ENCODE measurements around the gene MAJIN.

MAJIN gene

DNA sequence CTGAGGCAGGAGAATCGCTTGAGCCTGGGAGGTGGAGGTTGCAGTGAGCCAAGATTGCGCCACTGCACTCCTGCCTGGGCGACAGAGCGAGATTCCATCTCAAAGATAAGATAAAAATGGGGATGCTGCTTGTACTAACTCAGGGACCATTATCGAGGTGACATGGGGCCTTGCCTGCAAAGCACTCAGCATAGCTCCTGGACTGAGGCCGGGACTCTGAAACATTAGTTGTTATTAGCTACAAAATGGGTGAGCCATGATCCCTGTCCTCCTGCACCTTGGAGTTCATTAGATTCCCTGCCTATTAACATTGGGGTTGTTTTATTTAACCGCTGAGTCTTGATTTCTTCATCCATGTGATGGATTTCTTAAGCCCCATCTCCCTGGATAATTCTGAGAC lies 42.3 kb downstream of the MAJIN start:
- DNase-seq, result no peak

DNA sequence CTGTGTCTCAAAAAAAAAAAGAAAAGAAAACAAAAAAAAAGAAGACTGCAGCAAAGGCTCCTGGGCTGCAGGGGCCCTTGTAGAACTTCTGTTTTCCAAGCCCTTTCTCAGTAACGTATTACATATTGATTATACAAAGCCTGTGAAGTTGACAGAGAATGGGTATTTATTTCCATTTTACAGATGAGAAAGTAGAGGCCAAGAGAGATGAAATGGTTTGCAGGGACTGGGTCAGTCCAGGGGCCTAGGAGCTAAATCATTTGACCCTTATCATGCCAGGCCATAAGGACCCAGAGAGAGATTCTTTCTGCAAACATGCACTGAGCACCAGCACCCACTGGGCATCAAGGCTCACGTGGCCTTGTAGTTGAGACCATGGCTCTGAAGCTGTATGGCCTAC lies 43.0 kb downstream of the MAJIN start:
- DNase-seq, result no peak

DNA sequence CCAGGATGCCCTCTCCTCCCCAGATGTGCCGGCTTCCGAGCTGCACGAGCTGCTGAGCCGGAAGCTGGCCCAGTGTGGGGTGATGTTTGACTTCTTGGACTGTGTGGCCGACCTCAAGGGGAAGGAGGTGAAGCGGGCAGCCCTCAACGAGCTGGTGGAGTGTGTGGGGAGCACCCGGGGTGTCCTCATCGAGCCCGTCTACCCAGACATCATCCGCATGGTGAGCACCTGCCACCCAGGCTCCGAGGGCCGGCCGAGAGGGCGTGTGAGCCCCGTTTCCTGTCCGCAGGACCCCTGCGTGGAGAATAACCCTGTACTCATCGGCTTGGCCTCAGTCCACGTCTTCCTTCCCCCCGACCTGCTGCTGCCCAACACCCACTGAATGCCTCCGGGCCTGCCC lies 45.2 kb downstream of the MAJIN start:
- no peak for DNase-seq

DNA sequence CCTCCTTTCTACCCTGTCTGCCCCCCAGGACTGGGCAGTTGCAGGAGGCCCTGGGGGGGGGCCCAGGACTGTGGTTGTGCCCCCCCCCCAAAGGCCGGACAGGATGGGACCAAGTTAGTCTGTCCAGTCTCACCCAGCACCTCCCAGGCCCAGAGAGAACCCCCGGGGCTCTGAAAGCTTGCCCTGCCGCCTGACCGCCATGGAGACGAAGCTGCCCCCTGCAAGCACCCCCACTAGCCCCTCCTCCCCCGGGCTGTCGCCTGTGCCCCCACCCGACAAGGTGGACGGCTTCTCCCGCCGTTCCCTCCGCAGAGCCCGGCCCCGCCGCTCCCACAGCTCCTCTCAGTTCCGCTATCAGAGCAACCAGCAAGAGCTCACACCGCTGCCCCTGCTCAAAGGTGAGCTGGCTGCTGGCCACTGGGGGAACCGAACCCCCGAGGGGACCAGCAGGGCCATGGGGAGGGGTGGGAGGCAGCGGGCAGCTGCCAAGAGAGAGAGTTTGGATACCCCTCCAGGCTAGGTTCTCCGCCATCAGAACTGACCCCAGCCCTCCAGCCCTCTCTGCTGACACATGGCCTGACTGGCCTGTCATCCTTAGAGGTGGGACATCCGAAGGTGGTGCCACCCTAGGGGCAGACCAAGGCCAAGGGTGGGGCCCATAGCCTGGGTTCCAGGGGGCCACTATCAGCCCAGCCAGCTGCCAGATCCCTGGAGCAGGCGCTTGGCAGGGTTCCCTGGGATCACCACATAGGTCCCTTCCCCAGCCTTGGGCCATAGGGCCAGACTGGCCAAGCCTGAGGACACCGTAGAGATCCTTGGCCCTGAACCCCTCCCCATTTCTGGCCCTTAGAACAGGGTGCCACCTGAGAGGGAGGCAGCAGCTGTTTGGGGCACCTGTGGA lies 46.1 kb downstream of the MAJIN start:
- DNase-seq, result no peak

DNA sequence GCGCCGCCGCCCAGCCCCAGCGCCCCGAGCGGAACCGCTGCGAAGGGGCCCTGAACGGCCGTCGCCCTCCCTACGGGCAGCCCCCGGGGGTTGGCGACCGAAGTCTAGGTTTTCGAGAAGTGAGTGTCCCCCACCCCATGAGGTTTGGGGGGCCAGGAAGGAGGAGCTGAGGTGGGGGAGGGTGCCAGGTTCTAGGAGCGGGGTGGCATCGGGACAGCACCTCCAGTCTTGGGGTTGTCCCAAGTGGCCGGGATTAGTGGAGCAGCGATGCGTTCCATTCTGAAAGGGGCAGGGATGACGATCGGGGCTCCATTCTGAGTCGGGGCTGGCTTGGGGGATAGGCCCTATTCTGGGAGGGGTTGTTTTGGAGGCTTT lies 47.0 kb downstream of the MAJIN start:
- no peak for DNase-seq

DNA sequence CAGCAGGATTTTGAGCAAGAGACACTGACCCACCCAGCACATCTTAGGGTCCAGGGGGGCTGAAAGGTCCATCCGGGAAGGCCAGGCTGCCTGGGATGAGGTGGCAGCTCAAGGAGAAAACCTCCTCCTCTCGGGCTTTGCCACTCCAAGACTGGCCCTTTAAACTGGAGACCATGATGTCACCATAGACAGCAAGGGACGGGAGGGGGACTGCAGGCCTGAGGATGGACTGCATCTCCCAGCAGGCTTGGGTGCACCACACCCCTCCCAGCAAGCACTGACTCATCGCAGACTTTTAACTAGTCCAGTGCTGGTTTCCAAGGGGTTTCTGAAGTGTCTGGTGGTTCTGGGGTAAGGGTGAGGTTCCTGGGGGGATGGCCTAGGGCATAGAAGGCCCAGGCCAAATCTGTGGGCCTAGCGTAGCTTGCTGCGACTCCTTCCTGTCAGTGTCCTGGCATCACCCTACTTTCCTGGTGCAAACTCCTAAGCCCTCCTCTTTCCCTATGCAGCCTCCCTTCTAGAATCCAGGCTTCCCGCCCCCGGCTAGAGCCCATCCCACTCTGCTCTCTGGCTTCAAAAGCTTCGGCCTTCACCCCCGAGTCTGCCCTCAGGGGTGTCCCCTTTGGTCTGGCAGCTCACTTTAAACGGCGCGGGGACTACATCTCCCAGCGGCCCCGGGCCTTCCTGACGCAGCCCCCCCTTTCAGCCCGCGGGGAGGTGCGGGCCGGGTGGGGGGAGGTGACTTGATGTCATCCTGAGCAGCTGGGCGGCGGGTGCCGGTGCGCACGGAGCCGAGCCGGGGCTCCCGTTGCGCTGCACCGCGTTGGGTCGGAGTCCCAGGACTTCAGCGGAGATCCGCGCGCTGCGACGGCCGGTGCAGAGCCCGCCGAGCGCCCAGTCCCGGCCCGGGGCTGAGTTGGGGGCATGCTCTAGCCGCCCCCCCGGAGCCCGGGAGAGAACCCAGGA lies 47.7 kb downstream of the MAJIN start, which contains the start of gene PPP2R5B:
PPP2R5B (plus strand) TSS at position 746 of the 966 bp plus-strand sequence. CDS start 1,046 bp downstream, outside the sequence.
- peak; percentile 90 for DNase-seq

DNA sequence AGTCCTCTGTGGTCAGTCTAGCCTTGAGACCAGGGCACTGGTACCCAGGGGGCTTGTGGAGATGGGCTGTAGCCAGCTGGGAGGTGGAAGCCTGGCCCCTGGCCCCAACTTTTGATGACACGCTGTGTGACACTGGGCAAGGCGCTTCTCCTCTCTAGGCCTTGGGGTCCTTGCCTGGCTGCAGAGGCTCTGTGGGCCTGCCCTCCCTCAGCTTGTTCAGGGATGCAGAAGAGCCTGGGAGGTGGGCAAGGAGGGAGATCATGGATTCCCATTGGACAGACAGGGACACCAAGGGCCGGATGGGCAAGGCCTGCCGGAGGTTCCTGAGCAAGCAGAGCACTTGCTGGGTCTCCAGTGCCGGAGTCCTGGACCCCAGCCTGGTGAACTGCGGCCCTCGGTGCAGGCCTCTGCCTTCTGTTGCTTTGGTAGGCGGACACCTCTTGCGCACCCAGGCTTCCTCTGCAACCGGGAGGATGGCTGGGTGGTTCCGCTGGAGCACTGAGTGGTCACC lies 48.7 kb downstream of the MAJIN start:
- no peak for DNase-seq

DNA sequence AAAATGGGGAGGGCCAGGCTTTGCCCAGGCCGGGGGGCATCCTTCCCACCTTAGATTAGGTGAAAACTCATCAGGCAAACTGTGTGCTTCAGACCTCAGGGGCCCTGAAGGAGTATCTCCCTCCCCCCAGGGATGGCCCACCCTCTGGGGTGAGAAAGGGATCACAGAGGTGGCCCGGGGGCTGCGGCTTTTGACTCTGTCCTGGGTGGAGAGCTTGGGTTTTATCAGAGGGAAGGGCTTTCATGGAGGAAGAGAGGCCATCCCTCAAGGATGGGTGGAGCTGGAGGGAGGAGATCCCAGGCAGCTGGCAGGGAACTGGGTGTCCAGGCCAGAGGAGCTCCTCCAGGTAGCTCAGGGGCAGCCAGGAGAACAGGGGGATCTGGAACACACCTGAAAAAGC lies 50.5 kb downstream of the MAJIN start:
- no peak for DNase-seq

DNA sequence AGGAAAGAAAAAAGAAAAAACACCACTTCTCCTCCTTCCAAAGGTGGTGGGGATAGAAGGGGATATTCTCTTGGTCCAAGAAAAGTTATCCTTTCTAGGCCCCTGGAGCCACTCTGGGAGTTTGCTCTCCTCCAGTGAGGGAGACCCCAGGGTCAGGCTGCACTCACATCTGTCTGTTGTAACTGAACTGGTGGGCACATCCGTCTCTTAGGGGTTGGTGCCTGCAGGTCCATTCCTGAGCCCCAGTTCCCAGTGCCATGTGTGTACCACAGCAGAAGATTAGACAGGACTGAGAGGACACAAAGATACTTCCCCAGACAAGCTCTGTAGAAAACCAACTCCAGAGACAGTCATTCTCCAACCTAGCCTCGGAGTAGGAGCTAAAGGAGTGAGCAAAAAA lies 51.8 kb downstream of the MAJIN start:
- DNase-seq, result no peak

DNA sequence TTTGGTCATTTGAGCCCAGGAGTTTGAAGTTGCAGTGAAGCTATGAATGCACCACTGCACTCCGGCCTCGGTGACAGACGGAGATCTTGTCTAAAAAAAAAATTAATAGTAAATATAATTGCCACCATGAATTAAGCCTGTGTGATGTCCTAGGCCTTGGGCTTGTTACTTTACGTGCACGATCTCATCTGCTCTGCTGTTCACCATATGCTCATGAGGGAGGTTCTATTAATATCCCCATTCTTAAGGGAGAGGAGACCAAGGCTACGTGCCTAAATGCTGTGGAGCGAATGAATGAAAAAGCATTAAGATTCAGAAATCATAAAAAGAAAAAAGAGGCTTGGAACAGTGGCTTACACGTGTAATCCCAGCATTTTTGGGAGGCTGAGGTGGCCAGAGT lies 52.3 kb downstream of the MAJIN start:
- DNase-seq, result no peak

DNA sequence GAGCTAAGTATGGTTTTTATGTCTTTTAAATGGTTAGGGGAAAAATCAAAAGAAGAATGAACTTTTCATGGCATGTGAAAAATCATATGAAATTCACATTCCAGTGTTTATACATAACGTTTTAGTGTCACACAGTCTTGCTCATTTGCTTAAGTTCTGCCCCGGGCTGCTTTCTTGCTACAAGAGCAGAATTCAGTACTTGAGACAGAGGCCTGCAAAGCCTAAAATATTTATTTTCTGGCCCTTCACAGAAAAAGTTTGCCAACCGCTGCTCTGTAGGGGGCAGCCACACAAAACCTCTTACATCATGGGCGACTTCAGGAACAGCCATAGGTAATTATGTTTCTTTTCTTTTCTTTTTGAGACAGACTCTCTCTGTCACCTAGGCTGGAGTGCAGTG lies 53.9 kb downstream of the MAJIN start:
- no peak for DNase-seq

DNA sequence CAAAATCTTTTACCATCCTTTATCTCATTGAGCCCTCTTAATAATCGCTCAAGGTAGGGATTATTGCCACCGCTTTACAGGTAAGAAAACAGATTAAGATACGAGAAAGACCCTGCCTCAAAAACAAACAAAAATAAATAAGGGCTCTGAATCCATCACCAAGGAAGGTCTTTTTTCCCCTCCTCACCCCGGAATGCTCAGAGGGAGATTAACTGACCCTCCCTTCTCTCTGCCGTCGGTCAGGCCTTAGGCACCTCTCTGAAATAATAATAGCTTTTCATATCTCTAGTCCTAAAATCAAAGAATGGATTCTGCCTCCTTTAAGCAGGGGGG lies 54.3 kb downstream of the MAJIN start:
- DNase-seq, result no peak

DNA sequence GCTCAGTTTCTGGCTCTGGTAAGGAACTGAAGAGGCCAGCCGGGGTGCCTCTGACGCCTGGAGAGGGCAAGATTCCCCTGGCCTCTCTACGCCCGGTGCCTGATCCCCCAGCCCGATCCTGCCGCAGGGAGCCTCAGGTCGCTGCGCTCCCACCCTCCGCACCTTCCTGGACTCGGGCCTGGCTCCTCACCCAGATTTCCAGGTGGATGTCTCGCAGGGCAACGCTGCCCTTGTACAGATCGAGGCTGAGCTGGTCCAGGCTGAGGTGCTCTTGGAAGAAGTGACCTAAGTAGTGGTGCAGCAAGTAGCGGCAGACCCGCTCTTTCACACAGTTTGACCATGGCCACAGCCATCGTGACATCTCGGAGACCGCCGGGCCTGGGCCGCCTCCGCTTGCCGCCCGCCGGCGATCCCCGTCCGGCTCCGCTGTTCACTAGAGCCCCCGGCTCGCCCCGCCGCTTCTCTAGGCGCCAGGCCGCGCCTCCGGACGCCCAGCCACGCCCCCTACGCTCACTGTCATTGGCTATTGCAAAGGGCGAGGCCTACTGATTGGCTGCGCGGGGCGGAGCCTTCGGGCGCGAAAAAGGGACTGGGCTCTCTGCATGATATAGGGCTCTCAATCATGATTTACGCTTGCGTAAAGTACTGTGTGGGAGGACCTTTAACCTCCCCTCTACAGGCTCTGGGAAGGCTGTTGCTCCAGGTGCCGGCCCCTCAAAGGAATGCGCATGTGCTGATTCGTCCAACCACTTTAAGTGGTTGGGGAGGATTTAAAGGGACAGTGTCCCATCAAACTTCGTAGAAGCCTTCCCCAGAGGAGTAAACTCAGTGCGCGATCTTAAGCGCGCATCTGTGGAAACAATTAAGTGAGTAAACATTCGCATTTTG lies 54.9 kb downstream of the MAJIN start, which contains the start of gene ATG2A:
ATG2A (minus strand) TSS at position 435 of the 888 bp plus-strand sequence; CDS start at position 361, 74 bp downstream.
- peak; percentile 99 for DNase-seq

DNA sequence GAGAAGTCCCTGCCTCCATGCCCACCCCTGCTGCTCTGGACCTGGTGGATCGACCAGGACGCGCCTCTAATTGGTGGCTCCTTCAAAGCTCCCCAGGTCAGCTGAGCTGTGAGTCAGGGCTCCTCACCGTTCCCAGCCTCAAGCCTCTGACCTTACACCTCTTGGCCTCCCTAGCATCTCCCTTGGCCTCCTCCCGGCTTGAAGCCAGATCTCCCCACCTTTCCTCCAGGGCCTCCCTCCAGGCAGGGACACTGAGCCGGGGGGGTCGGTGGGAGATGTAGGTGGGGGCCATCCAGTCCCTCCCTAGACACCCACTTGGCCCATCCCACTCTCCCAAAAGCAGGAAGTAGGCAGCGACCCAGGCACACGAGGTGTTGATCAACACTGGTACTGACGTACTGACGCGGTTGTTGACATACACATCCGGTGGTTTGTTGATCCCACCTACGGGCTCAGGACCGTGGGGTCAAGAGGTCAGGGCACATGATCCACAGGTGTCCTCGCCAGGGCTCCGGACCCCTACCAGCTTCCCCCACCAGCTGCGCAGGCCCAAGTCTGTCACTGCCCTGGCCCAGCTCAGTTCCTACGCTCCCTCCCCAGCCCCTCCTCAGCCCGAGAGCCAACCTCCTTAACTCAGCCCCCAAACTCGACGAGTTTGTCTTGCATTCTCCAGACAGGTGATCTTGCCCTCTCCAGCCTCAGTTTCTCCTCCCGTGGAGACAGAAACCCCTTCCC lies 55.7 kb downstream of the MAJIN start:
- DNase-seq, result peak; percentile 37

DNA sequence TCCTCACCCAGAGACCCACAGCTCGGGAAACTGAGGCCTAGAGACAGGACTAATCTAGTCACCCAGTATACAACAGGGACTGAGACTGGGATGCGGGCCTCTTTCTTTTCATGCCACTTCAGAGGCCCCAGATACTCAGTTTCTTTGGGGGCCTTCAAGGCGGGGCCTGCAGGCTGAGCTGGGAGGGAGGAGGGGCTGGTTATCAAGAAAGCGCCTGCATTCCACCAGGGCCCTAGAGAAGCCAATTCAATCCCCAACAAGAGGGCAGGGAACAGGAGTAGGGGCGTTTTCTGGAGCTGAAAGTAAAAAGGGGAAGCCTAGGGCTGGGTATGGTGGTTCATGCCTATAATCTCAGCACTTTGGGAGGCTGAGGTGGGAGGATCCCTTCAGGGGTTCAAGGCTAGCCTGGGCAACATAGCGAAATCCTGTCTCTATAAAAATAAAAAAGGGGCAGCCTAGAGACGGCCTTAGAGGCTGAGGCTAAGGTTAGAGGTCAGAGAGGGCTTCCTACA lies 56.5 kb downstream of the MAJIN start:
- DNase-seq, result no peak

DNA sequence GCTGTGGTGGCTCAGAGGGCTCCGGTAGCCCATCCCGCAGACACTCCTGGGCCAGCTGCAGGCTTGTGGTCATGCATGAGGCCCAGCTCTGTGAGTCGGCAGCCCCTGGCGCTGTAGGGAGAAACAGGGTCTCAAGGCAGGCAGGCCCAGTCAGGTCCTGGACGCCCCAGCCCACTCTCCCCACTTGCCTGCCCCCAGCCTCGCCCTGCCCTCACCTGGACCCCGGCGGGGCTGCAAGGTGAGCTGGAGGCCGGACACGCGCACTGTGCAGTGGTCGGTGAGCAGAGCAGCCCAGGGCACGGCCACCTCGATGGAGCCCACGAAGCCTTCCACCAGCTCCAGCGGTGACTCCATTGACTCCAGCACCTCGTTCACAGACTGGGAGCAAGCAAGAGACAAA lies 57.8 kb downstream of the MAJIN start:
- no peak for DNase-seq

DNA sequence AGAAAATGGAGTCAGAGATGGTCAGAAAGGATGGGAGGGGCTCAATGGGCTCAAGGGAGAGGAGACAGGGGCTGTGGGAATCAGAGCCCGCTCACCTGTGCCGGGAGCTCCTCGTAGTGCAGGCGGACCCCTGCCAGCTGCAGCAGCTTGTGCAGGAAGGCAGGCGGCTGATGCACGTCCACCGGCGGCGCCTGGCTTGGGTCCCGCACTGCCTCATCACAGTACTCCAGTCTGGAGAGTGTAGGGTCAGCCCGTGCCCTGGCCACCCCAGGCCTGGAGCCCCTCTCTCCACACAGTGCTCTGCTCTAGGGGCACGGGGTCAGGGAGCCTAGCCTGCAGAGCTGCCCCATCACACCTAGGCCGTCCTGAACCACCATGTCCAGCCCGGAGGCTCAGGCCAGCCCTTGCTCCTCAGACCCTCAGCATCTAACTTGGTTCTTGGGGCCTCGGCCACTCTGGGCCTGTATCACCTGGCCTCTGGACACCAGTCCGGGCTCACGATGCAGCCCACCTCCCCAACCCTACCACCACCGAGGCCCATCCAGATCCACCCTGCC lies 58.7 kb downstream of the MAJIN start:
- DNase-seq, result no peak

DNA sequence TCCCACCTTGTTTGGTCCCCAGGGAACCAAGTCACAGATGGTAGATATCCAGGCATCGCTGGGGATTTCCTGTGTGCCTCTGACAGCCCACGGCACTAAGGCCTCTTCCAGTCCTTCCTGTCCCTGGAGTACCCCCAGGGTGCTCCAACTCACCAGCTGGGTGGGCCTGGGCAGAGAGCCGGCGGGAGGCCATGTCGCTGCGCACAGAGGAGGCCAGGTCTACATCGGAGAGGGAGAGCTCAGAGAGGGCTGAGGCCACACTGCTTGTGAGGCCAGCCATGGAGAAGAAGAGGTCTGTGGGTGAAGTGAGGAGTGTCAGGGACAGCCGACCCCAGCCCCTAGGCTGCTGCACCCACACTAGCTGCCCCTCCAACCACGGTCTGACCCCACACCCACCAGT lies 60.2 kb downstream of the MAJIN start:
- no peak for DNase-seq

DNA sequence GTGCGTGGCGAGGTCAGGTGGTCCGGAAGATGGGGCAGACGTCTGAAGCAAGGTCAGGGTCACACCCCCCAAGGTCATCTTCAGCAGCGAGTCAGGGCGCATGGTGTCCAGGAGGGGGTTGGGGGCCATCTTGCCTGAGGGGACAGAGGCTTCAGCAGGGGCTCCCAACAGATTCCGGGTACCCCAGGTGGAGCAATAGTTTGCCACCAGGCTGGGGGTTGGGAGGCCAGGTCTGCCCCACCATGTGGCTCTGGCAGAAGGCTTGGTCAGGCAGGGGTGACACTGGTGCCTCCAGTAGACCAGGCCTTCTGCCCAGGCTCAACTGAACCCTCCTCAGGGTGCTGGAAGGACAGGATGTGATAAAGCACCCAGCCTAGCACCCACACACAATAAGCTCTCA lies 60.8 kb downstream of the MAJIN start:
- DNase-seq, result no peak

DNA sequence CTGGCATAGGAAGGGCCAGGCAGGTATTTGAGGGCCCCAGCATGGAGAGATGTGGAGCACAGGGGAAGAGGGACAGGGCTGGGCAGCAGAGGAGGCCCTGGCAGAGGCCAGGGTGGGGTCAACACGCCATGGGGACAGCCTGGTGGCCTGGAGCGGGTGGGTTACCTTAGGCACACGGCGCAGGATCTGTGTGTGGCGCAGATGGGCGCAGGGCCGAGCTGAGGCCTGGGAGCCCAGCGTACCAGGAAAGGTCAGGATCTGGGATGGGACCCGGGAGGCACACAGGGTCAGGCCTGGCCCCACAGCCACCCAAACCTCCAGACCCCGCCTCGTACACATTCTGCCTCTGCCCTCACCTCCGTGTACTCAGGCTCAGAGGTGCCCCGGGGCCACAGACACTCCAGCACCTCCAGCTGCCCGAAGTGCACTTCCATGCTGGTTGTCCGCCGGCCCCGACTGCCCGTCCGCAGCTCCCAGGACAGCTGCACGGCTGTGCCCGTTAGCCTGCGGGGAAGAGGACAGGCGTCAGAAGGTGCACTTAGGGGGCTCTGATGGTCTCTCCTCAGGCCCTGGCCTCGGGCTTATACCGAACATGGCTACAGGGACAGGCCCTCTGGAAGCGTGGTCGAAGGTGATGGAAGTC lies 61.3 kb downstream of the MAJIN start:
- DNase-seq, result no peak
